Upper lobe of left lung (tissue), 4 donors: Measurements from ENCODE around the gene RTCB.

Experiments
- POLR2A ChIP-seq, 4 donors: fragments of 450-650 bp; IDR thresholded peaks; one replicate each; pipeline ENCODE4 v1.5.1; 2016 to 2017; ENCODE audit warnings: antibody characterized with exemption in 4 of 4, mild to moderate bottlenecking in 2 of 4
- POLR2AphosphoS5 ChIP-seq, 2 donors: sonication (generic); formaldehyde crosslinking; IDR thresholded peaks; one replicate each; pipeline ENCODE4 v1.5.1; 2017; ENCODE audit warnings: antibody characterized with exemption in 2 of 2
- TF ChIP-seq, protein P1 (sequence below), 6 experiments: fragments of 450-650 bp in 4 of 6; fragments of 200-600 bp in 2 of 6; sonication (generic) in 2 of 6; IDR thresholded peaks; one replicate each; pipeline ENCODE4 v1.5.1; 2016 to 2019; ENCODE audit warnings: antibody characterized with exemption in 6 of 6

- TF ChIP-seq, protein P1, sequence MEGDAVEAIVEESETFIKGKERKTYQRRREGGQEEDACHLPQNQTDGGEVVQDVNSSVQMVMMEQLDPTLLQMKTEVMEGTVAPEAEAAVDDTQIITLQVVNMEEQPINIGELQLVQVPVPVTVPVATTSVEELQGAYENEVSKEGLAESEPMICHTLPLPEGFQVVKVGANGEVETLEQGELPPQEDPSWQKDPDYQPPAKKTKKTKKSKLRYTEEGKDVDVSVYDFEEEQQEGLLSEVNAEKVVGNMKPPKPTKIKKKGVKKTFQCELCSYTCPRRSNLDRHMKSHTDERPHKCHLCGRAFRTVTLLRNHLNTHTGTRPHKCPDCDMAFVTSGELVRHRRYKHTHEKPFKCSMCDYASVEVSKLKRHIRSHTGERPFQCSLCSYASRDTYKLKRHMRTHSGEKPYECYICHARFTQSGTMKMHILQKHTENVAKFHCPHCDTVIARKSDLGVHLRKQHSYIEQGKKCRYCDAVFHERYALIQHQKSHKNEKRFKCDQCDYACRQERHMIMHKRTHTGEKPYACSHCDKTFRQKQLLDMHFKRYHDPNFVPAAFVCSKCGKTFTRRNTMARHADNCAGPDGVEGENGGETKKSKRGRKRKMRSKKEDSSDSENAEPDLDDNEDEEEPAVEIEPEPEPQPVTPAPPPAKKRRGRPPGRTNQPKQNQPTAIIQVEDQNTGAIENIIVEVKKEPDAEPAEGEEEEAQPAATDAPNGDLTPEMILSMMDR (IDR thresholded peaks at IDR 0.05): no peak
- TF ChIP-seq POLR2A (IDR thresholded peaks at IDR 0.05) (no peak), POLR2AphosphoS5 (IDR thresholded peaks at IDR 0.05) (no peak)
Measured at GRCh38 chr22:32421484-32421883, 9.4 kb upstream of the RTCB start.
